Suppressor macrophage (primary cell): Measurements from ENCODE around the gene TTLL4.

Experiments used
- DNase-seq, 4 experiments: peaks; one replicate each; pipeline ENCODE4 v3.0.0-alpha.2; 2020 to 2022

TTLL4 gene

DNA sequence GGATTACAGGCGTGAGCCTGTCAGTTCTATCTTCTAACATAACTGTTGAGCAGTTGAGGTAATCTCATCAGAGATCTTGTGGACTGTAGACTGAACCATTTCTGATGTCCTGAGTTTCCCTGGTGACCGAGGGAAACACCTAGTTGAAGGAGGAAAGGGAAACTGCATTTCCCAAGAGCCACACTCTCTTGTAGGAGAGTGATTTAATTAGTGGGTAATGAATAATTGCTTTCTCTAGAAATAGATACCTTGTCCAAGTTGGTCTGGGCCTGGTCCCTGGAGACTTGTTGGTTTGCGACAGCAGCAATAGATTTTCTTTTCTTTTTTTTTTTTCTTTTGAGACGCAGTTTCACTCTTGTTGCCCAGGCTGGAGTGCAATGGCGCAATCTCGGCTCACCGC is 7.4 kb downstream of the TTLL4 start:
- no peak for DNase-seq

DNA sequence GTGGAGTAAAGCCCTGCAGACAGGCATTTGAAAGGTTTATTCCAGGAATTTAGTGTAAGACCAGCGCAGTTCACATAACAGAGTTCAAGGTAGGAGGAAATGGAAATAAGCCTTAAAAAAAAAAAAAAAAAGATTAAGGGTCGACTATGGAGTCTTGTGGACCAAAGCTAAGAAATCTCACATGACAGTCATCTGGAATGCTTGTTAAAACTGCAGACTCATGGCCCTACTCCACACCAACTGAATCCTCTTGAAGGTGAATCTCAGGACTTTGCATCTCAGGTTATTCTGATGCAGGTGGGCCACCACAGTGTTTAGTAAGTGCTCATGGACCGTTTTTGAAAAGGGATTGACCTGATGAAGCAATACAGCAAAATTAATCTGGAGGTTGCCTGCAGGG is 8.8 kb downstream of the TTLL4 start:
- DNase-seq: no peak

DNA sequence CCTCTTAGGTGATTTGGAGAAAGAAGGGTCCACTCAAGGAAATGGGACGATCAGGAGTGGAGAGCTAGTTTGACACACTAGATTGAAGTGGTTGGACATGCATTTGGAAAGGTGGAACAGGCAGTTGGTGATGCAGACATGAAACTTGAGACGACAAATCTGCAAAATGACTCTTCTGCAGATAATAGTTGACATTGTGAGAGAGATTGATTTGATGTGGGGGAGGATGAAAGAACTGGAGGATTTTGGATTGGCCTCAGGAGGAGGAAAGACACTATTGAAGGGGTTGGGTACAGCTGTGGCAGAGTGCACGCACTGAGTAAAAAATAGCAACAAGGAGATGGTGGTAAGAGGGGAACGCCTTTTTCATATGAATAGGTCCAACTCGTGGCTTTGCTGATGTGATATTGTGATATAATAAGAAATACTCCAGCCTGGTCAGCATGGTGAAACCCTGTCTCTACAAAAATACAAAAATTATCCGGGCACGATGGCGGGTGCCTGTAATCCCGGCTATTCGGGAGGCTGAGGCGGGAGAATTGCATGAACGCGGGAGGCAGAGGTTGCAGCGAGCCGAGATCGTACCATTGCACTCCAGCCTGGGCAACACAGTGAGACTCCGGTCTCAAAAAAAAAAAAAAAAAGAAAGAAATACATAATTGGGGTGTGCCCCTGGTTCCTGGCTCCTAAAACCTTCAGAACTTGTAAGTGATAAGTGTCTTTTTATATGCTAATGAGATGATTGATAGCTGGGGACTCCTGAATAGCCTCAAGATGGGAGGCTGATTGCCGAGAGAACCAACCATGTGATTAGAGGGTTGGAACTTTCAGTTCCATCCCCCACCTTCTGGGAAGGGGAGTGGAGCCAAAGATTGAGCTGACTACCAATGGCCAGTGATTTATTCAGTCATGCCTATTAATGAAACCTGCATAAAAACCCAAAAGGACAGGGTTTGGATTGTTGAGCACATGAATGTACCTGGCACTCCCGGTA is 9.7 kb downstream of the TTLL4 start:
- DNase-seq: no peak

DNA sequence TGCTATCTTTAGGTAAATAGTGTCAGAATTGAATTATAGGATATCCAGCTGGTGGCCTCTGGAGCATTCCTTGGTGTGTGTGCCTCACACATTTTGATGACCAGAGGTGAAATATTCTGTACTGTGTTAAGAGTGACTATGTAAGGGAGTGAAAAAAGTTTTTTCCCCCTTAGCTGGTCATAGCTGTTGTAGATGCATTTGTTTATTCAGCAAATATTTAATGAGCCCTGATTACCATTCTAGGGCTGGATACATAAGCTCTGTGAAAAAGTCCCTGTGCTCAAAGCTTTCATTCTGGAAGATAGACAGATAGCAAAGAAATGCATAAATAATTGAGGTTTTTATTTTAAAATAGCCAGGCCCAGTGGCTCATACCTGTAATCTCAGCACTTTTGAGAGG is 10.9 kb downstream of the TTLL4 start:
- DNase-seq: no peak

DNA sequence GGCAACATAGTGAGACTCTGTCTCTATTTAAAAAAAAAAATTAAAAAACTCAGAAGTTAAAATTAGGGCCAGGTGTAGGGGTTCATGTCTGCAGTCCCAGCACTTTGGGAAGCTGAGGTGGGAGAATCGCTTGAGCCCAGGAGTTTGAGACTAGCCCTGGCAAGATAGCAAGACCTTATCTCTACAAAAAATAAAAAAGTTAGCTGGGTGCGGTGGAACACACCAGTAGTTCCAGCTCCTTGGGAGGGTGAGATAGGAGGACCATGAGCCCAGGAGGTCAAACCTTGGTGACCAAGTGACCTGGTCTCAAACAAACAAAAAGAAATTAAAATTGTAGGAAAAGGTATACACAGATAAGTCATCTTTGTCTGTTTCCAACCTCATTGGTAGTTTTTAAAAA is 11.3 kb downstream of the TTLL4 start:
- DNase-seq: no peak

DNA sequence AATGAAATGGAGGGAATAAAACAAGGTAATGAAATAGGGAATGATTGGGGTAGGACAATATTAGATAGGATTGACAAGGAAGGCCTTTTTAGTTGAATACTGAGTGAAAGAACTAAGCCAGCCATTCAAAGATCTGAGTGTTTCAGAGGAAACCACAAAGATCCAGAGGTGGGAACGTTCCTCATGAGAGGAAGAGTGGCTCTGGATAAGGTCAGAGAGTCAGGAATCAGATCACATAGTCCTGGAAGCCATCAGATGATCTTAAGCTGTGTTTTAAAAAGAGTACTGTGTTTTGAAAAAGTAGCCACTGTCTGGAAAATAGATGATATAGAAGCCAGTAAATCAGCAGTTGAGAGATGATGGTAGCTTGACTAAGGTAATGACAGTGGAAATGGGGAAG is 11.8 kb downstream of the TTLL4 start:
- no peak for DNase-seq

DNA sequence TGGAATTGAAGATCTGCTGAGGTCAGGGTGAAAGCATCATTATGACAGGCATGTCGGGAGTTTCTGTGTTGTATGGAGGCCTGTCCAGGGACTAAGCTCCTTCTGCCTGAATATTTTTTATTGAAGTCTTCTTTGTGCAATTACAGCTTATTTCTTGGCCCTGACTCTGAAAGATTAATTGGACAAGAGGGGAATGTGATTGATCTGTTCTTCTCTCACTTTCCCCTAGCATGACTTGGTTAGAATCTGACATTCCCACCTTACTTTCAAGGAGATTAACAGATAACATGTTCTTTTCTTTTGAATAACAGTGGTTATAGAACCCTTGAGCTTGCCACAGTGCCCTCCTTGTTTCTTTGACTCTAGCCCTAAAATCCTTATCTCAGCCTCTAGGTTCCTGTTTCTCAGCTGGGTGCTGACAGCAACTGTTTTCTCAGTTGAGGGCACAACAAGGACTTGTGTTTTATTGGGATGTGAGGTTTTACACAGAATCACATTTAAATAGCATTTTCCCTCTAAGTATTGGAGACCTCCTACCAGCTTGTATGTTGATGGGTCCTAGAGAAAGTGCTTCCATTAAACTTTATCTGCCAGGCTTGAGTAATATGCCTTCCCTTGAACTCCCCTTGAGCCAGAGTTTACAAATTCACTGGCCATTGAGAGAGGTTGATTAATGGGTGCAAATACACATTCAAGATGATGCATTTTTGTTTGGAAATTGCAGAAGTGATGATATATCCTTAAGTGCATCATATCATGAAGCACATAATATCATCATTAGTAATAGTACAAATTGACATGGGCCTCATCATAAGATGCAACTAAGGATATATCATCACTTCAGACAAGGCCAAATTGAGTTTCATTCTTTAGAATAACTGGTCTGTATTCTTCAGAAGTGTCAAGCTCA is 12.5 kb downstream of the TTLL4 start:
- DNase-seq: peak in 3 of 4 experiments; percentile 46 to 65 (median 54)

DNA sequence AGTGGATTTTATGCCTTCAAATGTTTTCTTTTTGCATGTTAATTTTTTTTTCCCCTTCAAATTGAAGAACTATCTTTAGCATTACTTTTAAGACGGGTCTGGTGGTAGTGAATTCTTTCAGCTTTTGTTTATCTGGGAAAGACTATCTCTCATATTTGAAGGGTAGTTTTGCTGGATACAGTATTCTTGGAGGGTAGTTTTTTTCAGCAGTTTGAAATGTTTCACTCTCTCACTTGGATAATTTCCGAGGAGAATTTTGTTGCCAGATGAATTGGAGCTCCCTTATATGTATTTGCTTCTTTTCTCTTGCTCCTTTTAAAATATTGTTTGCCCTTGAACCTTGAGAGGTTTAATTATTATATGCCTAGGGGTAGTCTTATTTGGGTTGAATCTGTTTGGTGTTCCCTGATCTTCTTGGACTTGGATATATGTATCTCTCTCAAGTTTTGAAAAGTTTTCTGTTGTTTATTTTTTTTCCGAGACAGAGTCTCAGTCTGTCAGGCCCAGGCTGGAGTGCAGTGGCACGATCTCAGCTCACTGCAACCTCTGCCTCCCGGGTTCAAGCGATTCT is 15.5 kb downstream of the TTLL4 start:
- no peak for DNase-seq

DNA sequence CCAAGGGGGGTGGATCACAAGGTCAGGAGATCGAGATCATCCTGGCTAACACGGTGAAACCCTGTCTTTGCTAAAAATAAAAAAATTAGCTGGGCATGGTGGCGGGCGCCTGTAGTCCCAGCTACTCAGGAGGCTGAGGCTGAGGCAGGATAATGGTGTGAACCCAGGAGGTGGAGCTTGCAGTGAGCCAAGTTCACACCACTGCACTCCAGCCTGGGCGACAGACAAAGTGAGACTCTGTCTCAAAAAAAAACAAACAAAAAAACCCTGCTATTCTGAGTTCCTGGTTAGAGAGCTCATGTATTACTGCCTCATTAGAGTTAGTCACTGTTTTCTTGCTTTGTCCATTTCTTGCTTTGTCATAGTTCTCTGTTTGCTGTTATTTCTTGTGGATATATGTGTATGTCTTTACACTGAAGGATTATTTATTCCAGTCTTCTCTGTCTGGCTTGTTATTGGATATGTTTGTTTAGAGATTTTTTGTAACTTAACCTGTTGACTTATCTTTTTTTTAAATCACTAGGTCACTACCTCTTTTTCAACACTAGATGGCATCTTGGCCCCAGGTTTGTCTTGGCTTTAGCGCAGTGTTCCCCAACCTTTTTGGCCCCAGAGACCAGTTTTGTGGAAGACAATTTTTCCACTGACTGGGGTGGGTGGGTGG is 17.0 kb downstream of the TTLL4 start:
- peak in 3 of 4 experiments; percentile 60 to 75 (median 62) for DNase-seq

DNA sequence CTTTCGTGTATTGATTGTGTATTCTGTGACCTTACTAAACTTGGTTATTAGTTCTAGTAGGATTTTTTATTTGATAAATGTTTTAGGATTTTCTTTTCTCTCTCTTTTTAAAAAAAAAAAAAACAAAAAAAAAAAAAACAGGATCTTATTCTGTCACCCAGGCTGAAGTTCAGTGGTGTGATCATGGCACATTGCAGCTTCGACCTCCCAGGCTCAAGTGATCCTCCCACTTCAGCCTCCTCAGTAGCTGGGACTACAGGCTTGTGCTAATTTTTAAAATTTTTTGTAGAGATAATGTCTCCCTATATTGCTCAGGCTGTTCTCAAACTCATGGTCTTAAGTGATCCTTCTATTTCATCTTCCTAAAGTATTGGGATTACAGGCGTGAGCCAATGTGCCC is 19.0 kb downstream of the TTLL4 start:
- DNase-seq: peak in 3 of 4 experiments; percentile 57 to 64 (median 61)

DNA sequence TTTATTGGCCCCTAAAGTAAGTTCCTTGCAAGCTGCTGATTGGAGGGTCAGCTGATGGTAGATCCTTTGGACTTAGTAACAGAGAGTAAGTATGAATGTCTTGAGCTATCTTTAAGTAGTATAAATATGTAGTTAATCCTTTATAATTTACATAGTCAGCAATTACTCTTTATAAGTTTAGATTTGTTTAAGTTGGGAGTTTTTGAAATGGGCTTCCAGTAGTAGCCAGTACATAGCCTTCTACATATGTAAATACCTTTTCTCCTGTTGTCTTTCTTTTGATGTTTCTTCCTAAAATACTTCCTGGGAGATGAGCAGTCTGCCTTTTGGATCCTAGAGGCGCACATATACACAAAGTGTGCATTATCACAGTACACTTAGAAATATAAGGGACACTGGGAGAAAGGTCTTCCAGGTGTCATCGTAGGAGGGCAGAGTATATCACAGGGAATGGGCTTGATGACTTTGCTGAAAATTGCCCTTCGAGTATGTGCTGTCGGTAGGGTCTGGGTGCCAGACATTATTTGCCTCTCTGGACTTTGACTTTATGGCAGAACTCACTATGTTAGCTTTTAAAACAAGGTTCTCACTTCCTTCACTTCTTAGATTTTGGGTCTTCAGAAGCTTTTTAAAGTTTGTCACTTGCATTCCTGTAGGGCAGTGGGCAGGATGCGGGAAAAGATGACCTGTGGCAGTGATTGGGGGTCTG is 21.6 kb downstream of the TTLL4 start:
- no peak for DNase-seq

DNA sequence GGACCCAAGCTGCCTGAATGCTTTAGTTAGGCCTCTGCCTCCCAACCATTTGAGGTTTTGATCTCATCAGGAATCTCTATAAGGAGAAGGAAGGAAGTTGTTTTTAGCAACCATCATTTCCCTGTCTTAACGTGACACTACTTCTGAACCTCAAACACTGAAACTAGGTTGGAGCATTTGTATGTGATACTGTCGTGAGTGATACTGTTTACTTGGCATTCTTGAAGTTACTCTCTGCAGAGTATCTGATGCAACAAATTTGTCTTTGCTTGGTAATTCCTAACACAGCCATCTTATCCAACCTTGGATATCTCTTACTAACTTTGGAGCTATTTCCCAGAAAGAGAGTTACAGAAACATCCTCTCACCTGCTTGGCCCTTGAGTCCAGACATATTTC is 22.1 kb downstream of the TTLL4 start:
- peak in 3 of 4 experiments; percentile 22 to 56 (median 41) for DNase-seq

DNA sequence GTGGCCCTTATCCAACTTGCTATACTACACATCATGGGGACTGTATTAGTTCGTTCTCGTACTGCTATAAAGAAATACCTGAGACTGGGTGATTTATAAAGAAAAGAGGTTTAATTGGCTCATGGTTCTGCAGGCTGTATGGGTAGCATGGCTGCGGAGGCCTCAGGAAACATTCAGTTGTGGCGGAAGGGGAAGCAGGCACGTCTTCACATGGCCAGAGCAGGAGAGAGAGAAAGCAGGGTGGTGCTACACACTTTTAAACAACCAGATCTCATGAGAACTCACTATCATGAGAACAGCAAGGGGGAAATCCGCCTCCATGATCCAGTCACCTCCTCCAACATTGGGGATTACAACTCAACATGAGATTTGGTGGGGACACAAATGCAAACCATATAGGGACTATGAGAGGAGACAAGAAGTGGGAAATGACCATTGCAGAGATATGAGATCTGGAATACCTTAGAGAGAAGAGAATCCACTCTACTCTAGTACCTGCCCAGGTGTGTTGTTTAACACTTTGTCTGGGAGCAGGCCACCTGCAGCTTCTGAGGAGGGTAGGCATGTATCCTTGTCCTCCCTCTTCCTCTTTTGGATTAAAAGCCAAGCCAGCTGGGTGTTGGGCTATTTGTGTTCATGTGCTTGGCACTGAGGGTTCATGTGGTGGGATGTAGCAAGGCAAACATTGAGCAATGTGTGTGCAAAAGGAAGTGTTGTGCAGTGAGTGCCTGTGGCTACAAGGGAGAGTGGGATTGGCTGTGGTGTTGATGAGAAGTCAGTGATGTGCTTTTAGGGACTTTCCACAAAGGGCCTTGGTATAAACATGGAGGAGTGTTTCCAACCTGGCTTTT is 22.8 kb downstream of the TTLL4 start:
- peak; percentile 92 to 98 (median 95) for DNase-seq

DNA sequence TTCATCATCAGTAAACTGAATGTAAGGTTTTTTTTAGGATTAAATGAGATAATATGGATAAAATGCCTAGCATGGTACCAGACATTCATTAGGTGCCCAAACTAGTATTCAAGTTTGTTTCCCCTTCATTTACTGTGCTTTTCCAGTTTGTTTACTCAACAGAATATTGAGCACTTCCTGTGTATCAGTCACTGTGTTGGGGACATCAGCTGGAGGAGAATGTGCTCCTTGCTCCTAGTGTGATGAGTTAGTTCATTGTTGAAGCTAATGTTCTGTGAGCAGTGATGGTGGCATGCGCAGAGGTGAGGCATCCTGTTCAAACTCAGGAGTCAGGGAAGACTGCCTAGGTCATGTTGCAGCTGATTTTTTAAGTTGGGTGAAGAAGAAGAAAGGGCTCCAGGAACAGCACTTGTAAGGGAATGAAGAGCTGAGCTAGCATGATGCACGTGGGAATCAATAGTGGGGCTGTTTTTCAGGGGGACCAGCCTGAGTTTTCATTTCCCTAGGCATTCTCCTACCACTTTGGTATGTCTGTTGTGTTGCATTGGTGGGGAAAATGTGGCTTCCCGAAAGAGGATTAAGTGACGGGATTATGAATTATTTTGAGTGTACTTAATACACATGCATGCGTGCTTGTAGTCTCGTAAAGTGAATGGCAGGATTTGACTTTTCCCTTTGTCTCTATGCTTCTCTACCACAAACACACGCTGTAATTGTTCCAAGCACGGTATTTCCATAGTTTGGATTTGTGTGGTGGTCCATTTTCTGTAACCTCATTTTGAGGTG is 23.7 kb downstream of the TTLL4 start:
- peak; percentile 31 to 56 (median 44) for DNase-seq

DNA sequence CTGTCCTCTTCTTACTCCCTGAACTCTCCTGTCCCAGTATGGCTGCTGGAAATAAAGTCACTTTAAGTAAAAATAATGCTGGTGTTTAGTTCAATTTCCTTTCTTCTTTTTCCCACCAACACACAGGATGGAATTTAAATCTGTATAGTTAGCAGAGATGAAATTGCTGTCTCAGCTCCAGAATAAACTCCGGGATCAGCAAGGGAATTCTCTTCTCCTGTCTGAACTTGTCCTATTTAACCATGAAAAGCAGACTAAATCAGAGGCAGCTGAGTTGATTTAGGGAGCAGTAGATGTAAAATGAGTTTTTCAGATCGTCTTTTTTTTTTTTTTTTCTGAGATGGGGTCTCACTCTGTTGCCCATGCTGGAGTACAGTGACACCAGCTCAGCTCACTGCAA is 25.9 kb downstream of the TTLL4 start:
- DNase-seq: no peak

DNA sequence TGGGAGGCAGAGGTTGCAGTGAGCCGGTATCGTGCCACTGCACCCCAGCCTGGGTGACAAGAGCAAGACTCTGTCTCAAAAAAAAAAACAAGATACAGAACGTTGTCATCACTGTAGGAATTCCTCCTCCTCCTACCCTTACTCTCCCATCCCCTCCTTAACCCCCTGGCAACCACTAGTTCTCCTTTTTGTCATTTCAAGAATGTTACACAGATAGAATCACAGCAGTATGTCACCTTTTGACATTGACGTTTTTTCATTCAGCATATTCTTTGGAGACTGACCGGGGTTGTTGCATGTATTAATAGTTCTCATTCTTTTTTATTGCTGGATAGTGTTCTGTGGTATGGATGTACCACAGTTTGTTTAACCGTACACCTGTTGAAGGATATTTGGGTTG is 32.4 kb downstream of the TTLL4 start:
- peak; percentile 54 to 87 (median 73) for DNase-seq

DNA sequence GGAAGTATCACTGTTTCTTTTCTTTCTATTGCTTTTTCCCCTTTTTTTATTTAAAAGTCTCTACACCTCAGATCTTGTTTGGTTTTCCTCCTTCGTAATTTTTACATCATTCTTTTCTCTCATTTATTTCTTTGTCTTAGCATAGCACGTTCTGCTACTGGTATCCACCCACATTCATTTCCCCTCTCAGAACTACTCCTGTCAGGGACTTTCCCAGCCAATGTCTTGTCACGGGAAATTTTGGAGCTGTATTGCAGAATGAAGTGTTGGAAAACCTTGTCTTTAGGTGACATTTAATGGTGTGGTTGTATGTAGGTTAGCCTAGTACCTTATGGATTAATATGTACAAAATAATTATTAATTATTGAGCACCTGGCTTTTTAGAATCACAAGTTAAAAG is 34.0 kb downstream of the TTLL4 start:
- peak; percentile 66 to 87 (median 82) for DNase-seq

DNA sequence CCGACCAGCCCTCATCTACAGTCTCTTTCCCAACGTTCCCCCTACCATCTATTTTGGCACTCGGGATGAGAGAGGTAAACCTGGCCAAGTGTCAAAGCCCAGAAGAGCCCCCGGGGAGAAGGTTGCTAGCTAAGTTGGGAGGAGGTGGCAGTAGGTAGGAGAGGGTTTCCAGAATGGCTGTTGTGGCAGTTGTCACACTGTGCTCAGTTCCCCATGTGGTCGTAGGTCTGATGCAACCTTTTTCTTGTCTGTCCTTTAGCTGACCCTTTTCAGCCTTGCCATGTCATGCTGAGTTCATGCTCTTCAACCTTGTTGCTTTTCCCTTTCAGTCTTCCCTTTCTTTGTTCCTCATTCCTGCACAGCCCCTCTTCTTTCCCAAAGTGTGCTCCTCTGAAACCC is 34.5 kb downstream of the TTLL4 start:
- DNase-seq: peak; percentile 85 to 94 (median 91)

DNA sequence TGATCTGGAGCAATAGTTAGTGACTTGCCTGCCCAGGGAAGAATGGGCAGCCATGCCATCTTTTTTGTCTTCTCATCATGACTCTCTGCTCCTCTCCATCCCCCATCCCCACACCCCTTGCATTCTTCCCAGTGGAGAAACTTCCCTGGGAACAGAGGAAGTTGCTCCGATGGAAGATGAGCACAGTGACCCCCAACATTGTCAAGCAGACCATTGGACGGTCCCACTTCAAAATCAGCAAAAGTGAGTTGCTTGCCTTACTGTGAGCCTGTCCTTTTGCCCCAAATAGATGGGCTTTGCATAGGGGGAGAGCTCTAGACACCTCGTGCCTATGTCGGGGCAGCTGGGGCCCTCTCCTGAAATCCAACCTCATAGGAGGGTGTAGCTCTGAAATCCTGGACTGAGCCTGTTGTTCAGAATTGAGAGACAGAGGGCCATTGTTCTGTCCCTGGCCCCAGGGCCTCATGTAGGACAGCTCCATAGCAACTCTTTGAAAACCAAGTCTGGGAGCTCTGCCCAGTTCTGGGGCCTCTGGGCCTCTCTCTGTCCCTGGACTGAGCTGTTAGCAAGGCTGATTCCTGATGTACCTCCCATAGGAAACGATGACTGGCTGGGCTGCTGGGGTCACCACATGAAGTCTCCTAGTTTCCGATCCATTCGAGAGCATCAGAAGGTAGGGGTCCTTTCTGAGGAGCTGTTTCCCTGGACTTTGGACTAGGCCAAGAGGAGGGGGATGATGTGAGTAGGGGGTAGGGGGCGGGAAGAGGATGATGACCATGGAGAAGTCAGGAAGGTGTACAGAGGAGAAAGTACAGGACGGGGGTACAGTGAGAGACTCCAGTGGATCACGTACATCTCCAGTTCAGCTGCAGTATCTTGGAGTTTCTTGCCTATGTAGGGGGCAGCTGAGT is 35.2 kb downstream of the TTLL4 start:
- DNase-seq: no peak
